ENCODE results near the gene STK11.

STK11 gene

GRCh38 chr19:1248139-1248785 lies 42.7 kb downstream of the STK11 start, which contains the start of gene MIDN:
TSS of gene MIDN (plus strand) at chr19:1248583. CDS start at chr19:1250297, 1,714 bp downstream.
- H3K36me3 ChIP-seq (ENCODE audit: control insufficient read depth, insufficient read depth, low read length), result peaks cover 17% of the 10 kb centered on the region
- no peaks in the 10 kb centered on the region for H3K9me3 ChIP-seq (ENCODE audit: control insufficient read depth, insufficient read depth, low read length)
- H3K27me3 ChIP-seq (ENCODE audit: control insufficient read depth, insufficient read depth, low read length), result no peaks in the 10 kb centered on the region
- no peak for DNase-seq (ENCODE audit: low read depth, low spot score)
- H3K4me1 ChIP-seq (ENCODE audit: control insufficient read depth, insufficient read depth, low read length), result peaks cover 5% of the 10 kb centered on the region; the same call in 1 of the 2 replicates
- no CpG with 5 or more reads among the region's 60 CpGs for WGBS (ENCODE audit: insufficient coverage, insufficient read length)
- H3K27ac ChIP-seq (ENCODE audit: low read length), result no peak within 1 kb of the TSS
- H3K4me3 ChIP-seq (ENCODE audit: low read length), result peak within 1 kb of the TSS; percentile 96

- Histone ChIP-seq H3K27me3 (ENCODE audit: control insufficient read depth, insufficient read depth, low read length) (no peaks in the 10 kb centered on the region), H3K4me1 (ENCODE audit: control insufficient read depth, insufficient read depth, low read length) (peaks cover 5% of the 10 kb centered on the region; the same call in 1 of the 2 replicates)
- DNase-seq (ENCODE audit: low read depth, low spot score), result no peak
Observed at GRCh38 chr19:1248786-1249297, 43.3 kb downstream of the STK11 start.

GRCh38 chr19:1249298-1249989 lies 43.9 kb downstream of the STK11 start:
- Histone ChIP-seq H3K27me3 (ENCODE audit: control insufficient read depth, insufficient read depth, low read length) (no peaks in the 10 kb centered on the region), H3K36me3 (ENCODE audit: control insufficient read depth, insufficient read depth, low read length) (peaks cover 26% of the 10 kb centered on the region), H3K4me1 (ENCODE audit: control insufficient read depth, insufficient read depth, low read length) (peaks cover 5% of the 10 kb centered on the region; the same call in 1 of the 2 replicates), H3K4me3 (ENCODE audit: low read length) (peak overlapping the region; percentile 96), H3K9me3 (ENCODE audit: control insufficient read depth, insufficient read depth, low read length) (no peaks in the 10 kb centered on the region), H3K27ac (ENCODE audit: low read length) (no peak overlapping the region)
- WGBS (ENCODE audit: insufficient coverage, insufficient read length), result no CpG with 5 or more reads among the region's 102 CpGs
- DNase-seq (ENCODE audit: low read depth, low spot score), result no peak

More at GRCh38 chr19:1248786-1249297, 43.3 kb downstream of the STK11 start:
- H3K9me3 ChIP-seq (ENCODE audit: control insufficient read depth, insufficient read depth, low read length), result no peaks in the 10 kb centered on the region
- WGBS (ENCODE audit: insufficient coverage, insufficient read length), result no CpG with 5 or more reads among the region's 74 CpGs
- H3K4me3 ChIP-seq (ENCODE audit: low read length), result peak overlapping the region; percentile 96
- H3K27ac ChIP-seq (ENCODE audit: low read length), result no peak overlapping the region
- H3K36me3 ChIP-seq (ENCODE audit: control insufficient read depth, insufficient read depth, low read length), result peaks cover 20% of the 10 kb centered on the region

GRCh38 chr19:1249990-1250436 lies 44.4 kb downstream of the STK11 start:
- no peaks in the 10 kb centered on the region for H3K27me3 ChIP-seq (ENCODE audit: control insufficient read depth, insufficient read depth, low read length)
- no CpG with 5 or more reads among the region's 67 CpGs for WGBS (ENCODE audit: insufficient coverage, insufficient read length)
- peaks cover 5% of the 10 kb centered on the region; the same call in 1 of the 2 replicates for H3K4me1 ChIP-seq (ENCODE audit: control insufficient read depth, insufficient read depth, low read length)
- H3K9me3 ChIP-seq (ENCODE audit: control insufficient read depth, insufficient read depth, low read length), result no peaks in the 10 kb centered on the region
- no peak for DNase-seq (ENCODE audit: low read depth, low spot score)
- H3K36me3 ChIP-seq (ENCODE audit: control insufficient read depth, insufficient read depth, low read length), result peaks cover 30% of the 10 kb centered on the region
- H3K27ac ChIP-seq (ENCODE audit: low read length), result no peak overlapping the region
- H3K4me3 ChIP-seq (ENCODE audit: low read length), result peak overlapping the region; percentile 77

GRCh38 chr19:1250437-1251260 lies 45.1 kb downstream of the STK11 start:
- whole genome bisulfite sequencing (ENCODE audit: insufficient coverage, insufficient read length), result no CpG with 5 or more reads among the region's 90 CpGs
- H3K4me3 ChIP-seq (ENCODE audit: low read length), result peak overlapping the region; percentile 77
- H3K9me3 ChIP-seq (ENCODE audit: control insufficient read depth, insufficient read depth, low read length), result no peaks in the 10 kb centered on the region
- no peak overlapping the region for H3K27ac ChIP-seq (ENCODE audit: low read length)
- no peaks in the 10 kb centered on the region for H3K27me3 ChIP-seq (ENCODE audit: control insufficient read depth, insufficient read depth, low read length)
- no peak for DNase-seq (ENCODE audit: low read depth, low spot score)
- H3K4me1 ChIP-seq (ENCODE audit: control insufficient read depth, insufficient read depth, low read length), result peaks cover 7% of the 10 kb centered on the region; the same call in 1 of the 2 replicates
- peaks cover 35% of the 10 kb centered on the region for H3K36me3 ChIP-seq (ENCODE audit: control insufficient read depth, insufficient read depth, low read length)

GRCh38 chr19:1251330-1252220 lies 46.0 kb downstream of the STK11 start:
- no peaks in the 10 kb centered on the region for H3K9me3 ChIP-seq (ENCODE audit: control insufficient read depth, insufficient read depth, low read length)
- H3K27me3 ChIP-seq (ENCODE audit: control insufficient read depth, insufficient read depth, low read length), result no peaks in the 10 kb centered on the region
- no peak overlapping the region for H3K27ac ChIP-seq (ENCODE audit: low read length)
- H3K4me3 ChIP-seq (ENCODE audit: low read length), result peak overlapping the region; percentile 77
- peaks cover 41% of the 10 kb centered on the region for H3K36me3 ChIP-seq (ENCODE audit: control insufficient read depth, insufficient read depth, low read length)
- H3K4me1 ChIP-seq (ENCODE audit: control insufficient read depth, insufficient read depth, low read length), result peaks cover 7% of the 10 kb centered on the region; the same call in 1 of the 2 replicates
- no CpG with 5 or more reads among the region's 41 CpGs for WGBS (ENCODE audit: insufficient coverage, insufficient read length)
- no peak for DNase-seq (ENCODE audit: low read depth, low spot score)

- Histone ChIP-seq H3K36me3 (ENCODE audit: control insufficient read depth, insufficient read depth, low read length) (peaks cover 47% of the 10 kb centered on the region), H3K4me1 (ENCODE audit: control insufficient read depth, insufficient read depth, low read length) (peaks cover 7% of the 10 kb centered on the region; the same call in 1 of the 2 replicates), H3K27me3 (ENCODE audit: control insufficient read depth, insufficient read depth, low read length) (no peaks in the 10 kb centered on the region), H3K9me3 (ENCODE audit: control insufficient read depth, insufficient read depth, low read length) (no peaks in the 10 kb centered on the region), H3K4me3 (ENCODE audit: low read length) (peak overlapping the region; percentile 77; the same call in 1 of the 2 replicates), H3K27ac (ENCODE audit: low read length) (no peak overlapping the region)
- WGBS (ENCODE audit: insufficient coverage, insufficient read length), result no CpG with 5 or more reads among the region's 30 CpGs
- DNase-seq (ENCODE audit: low read depth, low spot score), result no peak
Observed at GRCh38 chr19:1252221-1252820, 46.7 kb downstream of the STK11 start.

- peaks cover 5% of the 10 kb centered on the region; the same call in 1 of the 2 replicates for H3K4me1 ChIP-seq (ENCODE audit: control insufficient read depth, insufficient read depth, low read length)
- no peak overlapping the region for H3K4me3 ChIP-seq (ENCODE audit: low read length)
- peaks cover 47% of the 10 kb centered on the region for H3K36me3 ChIP-seq (ENCODE audit: control insufficient read depth, insufficient read depth, low read length)
- WGBS (ENCODE audit: insufficient coverage, insufficient read length), result no CpG with 5 or more reads among the region's 26 CpGs
- no peaks in the 10 kb centered on the region for H3K27me3 ChIP-seq (ENCODE audit: control insufficient read depth, insufficient read depth, low read length)
- no peak overlapping the region for H3K27ac ChIP-seq (ENCODE audit: low read length)
- no peak for DNase-seq (ENCODE audit: low read depth, low spot score)
- no peaks in the 10 kb centered on the region for H3K9me3 ChIP-seq (ENCODE audit: control insufficient read depth, insufficient read depth, low read length)
Observed at GRCh38 chr19:1252821-1253513, 47.4 kb downstream of the STK11 start.
